Activated CD8-positive, alpha-beta memory T cell treated with anti-CD3 and anti-CD28 coated beads for 36 hours (primary cell): ENCODE data around the gene LNX1. TPM values are rescaled to one million over a fixed set of nuclear protein-coding genes. Genes with fewer than 3 reads are reported as not detected.

Source experiments
- CTCF ChIA-PET: fragments of 350-600 bp; sonication (Branson Sonifier 250); formaldehyde crosslinking; loops from one replicate; lab custom pipeline; 2021; ENCODE audit warnings: antibody characterized with exemption; lab: Charles Lee
- POLR2A ChIA-PET: fragments of 350-600 bp; sonication (Branson Sonifier 250); formaldehyde crosslinking; loops from one replicate; lab custom pipeline; 2021; ENCODE audit warnings: antibody characterized with exemption; lab: Charles Lee
- total RNA-seq, 2 experiments: library from RNA; stranded (reverse); gene quantifications; one replicate each; pipeline ENCODE4 v1.2.3, GENCODE V29; 2021

The LNX1 gene
- total RNA-seq, 2 experiments from 2014 or later = not detected

GRCh38 chr4:53545942-53546581 is 45.2 kb downstream of the LNX1 start:
- POLR2A ChIA-PET = no interaction called here
- CTCF ChIA-PET = interaction anchor here (0.7 kb wide), 1 partner anchor 35 kb away, joined by 3 read pairs; no protein-coding TSS in a partner anchor

- CTCF ChIA-PET = interaction anchor here (0.7 kb wide), 1 partner anchor 34 kb away, joined by 3 read pairs; no protein-coding TSS in a partner anchor
- POLR2A ChIA-PET = no interaction called here
Observed at GRCh38 chr4:53545273-53545672, 46.0 kb downstream of the LNX1 start.

GRCh38 chr4:53543561-53543960 is 47.7 kb downstream of the LNX1 start:
- ChIA-PET POLR2A (no interaction called here), CTCF (no interaction called here)

- ChIA-PET POLR2A (no interaction called here), CTCF (no interaction called here)
Observed at GRCh38 chr4:53541577-53542206, 49.6 kb downstream of the LNX1 start.

GRCh38 chr4:53538756-53539155 is 52.5 kb downstream of the LNX1 start:
- ChIA-PET POLR2A (no interaction called here), CTCF (no interaction called here)

GRCh38 chr4:53537606-53538005 is 53.7 kb downstream of the LNX1 start:
- CTCF ChIA-PET = no interaction called here
- POLR2A ChIA-PET = no interaction called here

- ChIA-PET CTCF (interaction anchor here (0.5 kb wide), 1 partner anchor 157 kb away, joined by 3 read pairs; no protein-coding TSS in a partner anchor), POLR2A (no interaction called here)
Observed at GRCh38 chr4:53536328-53536727, 55.0 kb downstream of the LNX1 start.

GRCh38 chr4:53535567-53535966 is 55.7 kb downstream of the LNX1 start:
- CTCF ChIA-PET = no interaction called here
- POLR2A ChIA-PET = no interaction called here

GRCh38 chr4:53534684-53535083 is 56.6 kb downstream of the LNX1 start:
- POLR2A ChIA-PET = no interaction called here
- CTCF ChIA-PET = no interaction called here

- POLR2A ChIA-PET = no interaction called here
Observed at GRCh38 chr4:53532521-53532920, 58.8 kb downstream of the LNX1 start.

GRCh38 chr4:53531585-53532224 is 59.6 kb downstream of the LNX1 start:
- CTCF ChIA-PET = no interaction called here
- POLR2A ChIA-PET = no interaction called here

More at GRCh38 chr4:53532521-53532920, 58.8 kb downstream of the LNX1 start:
- CTCF ChIA-PET = no interaction called here

GRCh38 chr4:53529025-53529424 is 62.3 kb downstream of the LNX1 start:
- ChIA-PET POLR2A (no interaction called here), CTCF (no interaction called here)

GRCh38 chr4:53527930-53528329 is 63.4 kb downstream of the LNX1 start:
- ChIA-PET POLR2A (no interaction called here), CTCF (no interaction called here)

GRCh38 chr4:53527326-53527725 is 64.0 kb downstream of the LNX1 start:
- POLR2A ChIA-PET = no interaction called here

GRCh38 chr4:53522334-53522733 is 69.0 kb downstream of the LNX1 start:
- CTCF ChIA-PET = no interaction called here

More at GRCh38 chr4:53527326-53527725, 64.0 kb downstream of the LNX1 start:
- CTCF ChIA-PET = no interaction called here

GRCh38 chr4:53520116-53520515 is 71.2 kb downstream of the LNX1 start:
- CTCF ChIA-PET = no interaction called here

More at GRCh38 chr4:53522334-53522733, 69.0 kb downstream of the LNX1 start:
- POLR2A ChIA-PET = no interaction called here

GRCh38 chr4:53518807-53519206 is 72.5 kb downstream of the LNX1 start:
- POLR2A ChIA-PET = no interaction called here
- CTCF ChIA-PET = no interaction called here

More at GRCh38 chr4:53520116-53520515, 71.2 kb downstream of the LNX1 start:
- POLR2A ChIA-PET = no interaction called here

GRCh38 chr4:53515076-53515475 is 76.2 kb downstream of the LNX1 start:
- ChIA-PET POLR2A (interaction anchor here (0.5 kb wide), 1 partner anchor 803 kb away, joined by 4 read pairs; no protein-coding TSS in a partner anchor), CTCF (no interaction called here)

- POLR2A ChIA-PET = interaction anchor here (0.5 kb wide), 1 partner anchor 803 kb away, joined by 4 read pairs; no protein-coding TSS in a partner anchor
- CTCF ChIA-PET = no interaction called here
Observed at GRCh38 chr4:53514509-53514908, 76.8 kb downstream of the LNX1 start.

GRCh38 chr4:53512608-53513007 is 78.7 kb downstream of the LNX1 start:
- ChIA-PET CTCF (no interaction called here), POLR2A (no interaction called here)
